Left kidney (tissue), 2 donors: ENCODE results near the gene ZMIZ1. TPM values are rescaled to one million over a fixed set of nuclear protein-coding genes. Genes with fewer than 3 reads are reported as not detected.
A peak's percentile ranks its signal among the peaks of the same experiment; 100 is the strongest.

Source experiments
- DNase-seq: peaks from one replicate; pipeline ENCODE4 v3.0.0-alpha.2; 2013
- polyA plus RNA-seq: library from polyadenylated mRNA; unstranded; fragments of 120-200 nt; gene quantifications from one replicate; pipeline ENCODE4 v1.2.1, GENCODE V29; 2013; ENCODE audit not compliant: insufficient read length

ZMIZ1 gene
- polyA plus RNA-seq, 1 donor = 70.2 TPM

DNA sequence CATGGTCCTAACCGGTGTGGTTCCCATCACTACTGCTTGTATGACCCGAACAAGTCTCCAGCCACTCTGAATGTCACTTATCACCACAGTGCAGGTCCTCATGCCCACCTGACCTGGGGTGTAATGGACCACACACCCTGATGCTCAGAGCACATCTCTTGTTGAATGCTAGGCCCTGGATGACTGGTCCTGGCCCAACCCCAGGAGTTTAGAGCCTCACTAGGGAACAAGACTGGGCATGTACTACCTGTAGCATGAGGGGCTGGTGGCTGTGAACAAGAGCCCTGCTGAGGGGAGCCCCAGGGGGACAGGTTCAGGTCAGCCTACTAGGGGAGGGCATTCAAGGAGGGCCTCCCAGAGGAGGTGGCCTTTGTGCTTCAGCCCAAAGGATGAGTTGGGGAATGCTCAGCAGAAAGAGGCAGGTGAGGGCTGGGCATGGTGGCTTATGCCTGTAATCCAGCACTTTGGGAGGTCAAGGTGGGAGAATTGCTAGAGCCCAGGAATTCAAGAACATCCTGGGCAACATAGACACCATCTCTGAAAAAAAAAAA lies 31.2 kb downstream of the ZMIZ1 start:
- no peak for DNase-seq

GRCh38 chr10:79100771-79101170 lies 32.0 kb downstream of the ZMIZ1 start:
- no peak for DNase-seq

DNA sequence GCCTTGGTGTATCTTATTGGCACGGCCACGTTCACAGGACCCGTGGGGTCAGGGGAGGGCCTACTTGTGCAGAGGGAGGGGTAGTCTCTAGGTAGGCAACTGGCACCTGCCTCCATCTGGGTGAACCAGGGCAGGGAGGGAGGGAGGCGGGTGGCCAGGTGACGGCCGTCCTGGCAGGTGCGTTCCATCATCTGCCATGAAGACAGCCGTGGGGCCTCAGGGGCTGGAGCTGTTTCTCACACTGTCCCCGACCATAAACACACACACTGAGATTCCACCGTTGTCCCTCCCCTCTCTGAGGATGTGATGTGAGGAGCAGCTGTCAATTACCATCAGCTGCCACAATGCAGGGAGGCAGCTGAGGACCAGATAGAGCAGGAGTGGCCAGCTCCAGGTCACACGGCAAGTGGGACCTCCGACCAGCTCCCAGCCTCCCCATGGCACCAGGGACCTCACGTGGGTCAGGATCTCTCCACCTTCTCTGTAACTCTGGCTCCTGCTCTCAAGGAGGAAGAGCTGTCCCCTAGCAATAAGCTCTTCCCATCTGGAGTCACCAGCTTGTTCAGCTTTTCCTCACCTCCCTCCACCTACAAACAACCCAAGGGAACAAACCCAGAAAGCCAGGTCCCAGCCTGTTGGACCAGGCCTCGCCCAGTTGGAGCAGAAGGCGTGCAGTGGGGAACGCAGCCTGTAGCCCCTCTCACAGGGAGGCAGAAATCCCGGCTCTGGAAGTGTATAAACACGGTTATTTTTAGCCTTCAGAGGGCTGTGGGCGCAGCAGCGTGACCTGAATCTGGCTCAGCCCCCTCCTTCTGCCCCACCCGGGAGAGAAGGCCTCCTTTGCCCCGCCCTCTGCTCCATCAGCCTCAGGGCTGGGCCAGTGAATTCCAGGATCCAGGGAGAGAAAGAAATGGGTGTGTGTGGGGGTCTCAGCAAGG lies 33.1 kb downstream of the ZMIZ1 start:
- DNase-seq = peak; percentile 86

DNA sequence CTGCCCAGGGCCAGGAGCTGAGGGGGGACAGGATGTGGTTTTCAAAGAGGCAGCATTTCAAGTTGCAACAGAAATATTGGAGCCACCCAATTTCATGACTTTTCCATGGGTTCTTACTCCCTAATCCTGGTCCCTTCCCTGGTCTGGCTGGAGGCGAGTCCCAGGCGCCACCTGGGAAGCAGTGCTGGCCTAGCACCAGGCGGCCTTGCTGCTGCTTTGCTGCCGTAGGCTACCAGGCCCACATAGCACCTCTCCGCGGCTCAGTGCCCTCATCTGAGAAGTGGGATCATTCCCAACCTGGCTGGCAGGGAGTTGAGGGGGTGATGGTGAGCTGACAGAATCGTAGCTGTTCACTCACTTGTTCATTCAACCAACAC lies 33.7 kb downstream of the ZMIZ1 start:
- DNase-seq = no peak

- DNase-seq = no peak
These were observed 34.4 kb downstream of the ZMIZ1 start for GRCh38 chr10:79103129-79103528.

DNA sequence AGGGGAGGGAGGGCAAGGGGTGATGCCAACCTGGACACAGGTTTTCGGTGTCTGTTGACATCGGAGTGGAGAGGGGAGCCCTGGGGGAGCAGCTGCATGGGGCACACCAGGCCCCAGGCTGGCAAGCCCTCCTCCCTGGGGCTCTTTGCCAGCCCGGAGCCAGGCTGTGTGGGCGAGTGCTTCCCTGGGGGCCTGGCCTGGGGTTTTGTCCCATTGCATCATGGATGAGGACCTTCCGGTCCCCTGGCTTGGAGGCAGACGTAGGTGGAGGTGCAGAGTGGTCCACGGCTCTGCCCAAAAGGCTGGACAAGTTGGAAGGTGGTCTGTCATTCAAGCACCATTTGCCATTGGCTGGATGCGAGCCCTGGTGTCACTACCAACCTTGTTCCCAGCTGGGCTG lies 34.8 kb downstream of the ZMIZ1 start:
- DNase-seq = no peak

DNA sequence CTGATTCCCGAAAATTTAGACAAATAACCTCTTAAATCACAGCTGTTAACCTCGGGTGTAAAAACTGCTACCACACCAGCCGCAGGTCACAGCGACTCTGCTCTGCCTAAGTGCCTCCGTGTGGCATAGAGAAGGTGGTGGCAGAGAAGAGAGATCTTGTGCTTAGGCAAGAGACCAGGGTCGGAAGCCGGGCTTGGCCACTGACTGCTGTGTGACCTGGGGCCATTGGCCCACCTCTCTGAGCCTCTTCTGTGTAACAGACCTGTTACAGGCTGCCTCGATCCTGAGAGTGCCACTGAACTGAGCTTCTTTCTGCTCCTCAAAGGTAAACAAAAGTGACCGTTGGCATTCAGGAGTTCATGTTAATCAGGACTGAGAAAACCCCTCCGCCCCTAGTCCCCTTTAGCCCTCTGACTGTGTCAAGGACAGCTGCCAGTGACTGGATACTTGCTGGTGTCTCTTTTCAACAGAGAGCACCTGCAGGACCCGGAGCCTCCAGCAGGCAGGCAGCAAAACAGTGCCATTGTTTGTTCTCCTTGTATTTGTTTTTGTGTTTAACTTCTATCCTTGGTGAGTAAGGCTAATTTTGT lies 36.5 kb downstream of the ZMIZ1 start:
- no peak for DNase-seq

DNA sequence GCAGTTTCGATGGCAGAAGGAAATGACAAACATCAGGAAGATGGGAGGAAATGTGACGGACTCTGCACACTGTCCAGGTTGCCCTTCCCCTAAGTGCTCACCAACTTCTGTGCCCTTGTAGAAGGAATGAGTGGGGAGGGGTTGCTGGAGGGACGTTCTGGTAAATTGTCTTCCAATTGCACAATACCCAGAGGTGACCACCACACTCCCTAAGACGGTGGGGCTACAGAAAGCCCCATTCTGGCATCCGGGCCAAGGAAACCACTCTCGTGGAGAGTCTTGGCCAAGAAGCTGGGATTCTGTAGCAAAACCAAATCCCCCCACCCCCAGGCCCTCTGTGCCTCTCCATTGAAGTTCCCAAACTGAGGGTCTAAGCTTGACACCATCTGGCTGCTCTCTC lies 37.1 kb downstream of the ZMIZ1 start:
- DNase-seq = no peak

GRCh38 chr10:79106256-79107050 lies 37.7 kb downstream of the ZMIZ1 start:
- no peak for DNase-seq

- no peak for DNase-seq
These were observed 39.0 kb downstream of the ZMIZ1 start for GRCh38 chr10:79107736-79108264.

- no peak for DNase-seq
These were observed 40.0 kb downstream of the ZMIZ1 start for GRCh38 chr10:79108728-79109127.

DNA sequence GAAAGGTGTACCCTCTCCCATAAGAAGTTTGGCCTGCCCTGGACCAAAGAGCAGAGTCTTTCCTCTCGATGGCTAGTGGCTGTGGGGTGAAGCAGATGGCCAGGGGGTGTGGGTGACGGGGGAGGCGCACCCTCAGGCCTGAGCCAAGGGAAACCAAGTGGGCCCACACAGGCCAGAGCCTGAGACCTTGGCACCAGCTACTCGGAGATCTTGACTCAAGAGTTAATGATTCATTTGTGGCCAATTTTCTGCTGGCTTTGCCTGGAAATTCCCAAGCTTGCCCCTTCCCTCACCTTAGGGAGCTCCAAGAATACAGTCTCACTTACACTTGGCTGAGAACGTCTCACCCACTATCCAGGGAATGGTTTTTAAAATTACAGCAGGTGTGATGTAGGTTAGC lies 42.7 kb downstream of the ZMIZ1 start:
- no peak for DNase-seq

DNA sequence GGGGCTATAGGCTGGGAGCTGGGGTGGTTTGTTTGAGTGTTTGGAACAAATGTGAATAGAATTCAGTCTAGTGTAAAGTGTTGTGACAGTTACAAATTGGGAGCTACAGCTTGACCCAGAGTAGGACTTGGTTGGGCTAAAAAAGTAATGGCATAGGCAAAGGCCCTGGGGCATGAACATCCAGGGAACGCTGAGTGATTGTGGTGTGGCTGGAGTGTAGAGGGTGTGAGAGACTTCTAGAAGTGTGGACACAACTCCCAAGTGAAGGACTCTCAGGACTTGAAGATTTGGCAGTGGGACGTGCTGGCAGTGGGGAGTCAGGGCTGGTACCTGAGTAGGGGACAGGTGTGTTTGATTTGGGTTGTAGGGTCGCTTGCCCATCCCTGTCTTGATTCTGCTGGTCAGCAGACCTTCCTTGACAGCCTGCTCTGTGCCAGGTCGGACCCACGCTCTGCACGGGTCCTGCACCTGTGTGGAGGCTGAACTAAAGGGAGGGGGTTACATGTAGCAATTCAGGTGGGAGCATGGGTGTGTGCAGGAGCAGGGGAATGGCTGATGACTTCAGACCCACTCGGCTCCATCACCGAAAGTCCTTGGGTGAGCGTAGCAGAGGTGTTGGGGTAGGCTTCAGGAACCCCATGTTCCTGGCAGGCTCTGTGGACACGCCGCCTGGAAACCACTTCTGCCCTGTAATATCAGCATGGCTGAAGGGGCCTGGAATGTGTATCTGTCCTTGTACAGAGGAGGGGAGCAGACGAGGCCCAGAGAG lies 43.3 kb downstream of the ZMIZ1 start:
- no peak for DNase-seq

GRCh38 chr10:79112881-79113431 lies 44.2 kb downstream of the ZMIZ1 start:
- no peak for DNase-seq

DNA sequence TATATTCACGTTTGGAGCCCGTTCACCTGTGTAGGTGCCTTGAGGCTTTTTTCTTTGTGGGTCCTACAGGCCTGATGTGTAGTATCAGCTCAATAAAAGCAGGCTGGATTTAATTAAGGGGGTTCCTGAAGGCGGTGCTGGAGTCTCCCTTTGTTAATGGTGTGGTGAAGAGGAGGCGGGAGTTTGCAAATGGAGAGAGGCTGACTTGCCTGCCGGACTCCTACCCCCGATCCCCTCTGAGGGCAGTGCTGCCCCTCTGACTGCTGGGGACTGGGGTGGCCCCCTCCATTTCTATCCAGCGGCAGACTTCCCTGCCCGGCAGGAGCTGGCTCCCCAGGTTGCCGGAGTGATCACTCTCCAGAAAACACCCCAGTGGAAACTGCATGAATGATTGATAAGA lies 45.1 kb downstream of the ZMIZ1 start:
- no peak for DNase-seq

GRCh38 chr10:79115302-79115701 lies 46.5 kb downstream of the ZMIZ1 start:
- no peak for DNase-seq

DNA sequence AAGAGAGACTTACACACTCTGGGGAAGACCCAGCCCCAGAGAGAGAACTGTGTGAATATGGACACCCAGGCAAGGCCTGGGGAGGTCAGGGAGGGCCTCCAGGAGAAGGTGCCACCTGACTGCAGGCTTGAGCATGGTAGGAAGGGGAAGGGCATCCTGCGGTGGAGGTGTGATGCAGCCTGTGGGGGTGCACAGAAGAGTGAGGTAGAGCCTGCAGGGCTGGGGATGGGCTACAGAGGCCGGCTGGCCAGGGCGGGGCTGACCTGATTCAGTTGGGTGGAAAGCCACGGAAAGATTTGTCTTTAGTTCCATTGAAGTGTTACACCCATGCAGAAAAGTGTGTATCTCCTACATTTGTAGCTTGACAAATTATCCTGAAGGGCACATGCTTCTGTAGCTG lies 47.6 kb downstream of the ZMIZ1 start:
- no peak for DNase-seq

- DNase-seq = no peak
These were observed 48.3 kb downstream of the ZMIZ1 start for GRCh38 chr10:79116801-79117723.

- no peak for DNase-seq
These were observed 49.8 kb downstream of the ZMIZ1 start for GRCh38 chr10:79118286-79119202.
